Ramos (cell line): ENCODE data around the gene PLSCR3.
"Not testable (repeated sequence)": the region's sequence is repeated elsewhere in the genome, so short reads cannot be mapped to it uniquely, and the experiment has no call there.

Experiments used
- in situ Hi-C: fragments of 300-500 bp; cut with MboI; formaldehyde crosslinking; loops from one replicate; pipeline ENCODE4 v1.14.3; 2022; ENCODE audit warnings: low sequenced_read_pairs; ENCODE audit not compliant: unreplicated experiment

The PLSCR3 gene

DNA sequence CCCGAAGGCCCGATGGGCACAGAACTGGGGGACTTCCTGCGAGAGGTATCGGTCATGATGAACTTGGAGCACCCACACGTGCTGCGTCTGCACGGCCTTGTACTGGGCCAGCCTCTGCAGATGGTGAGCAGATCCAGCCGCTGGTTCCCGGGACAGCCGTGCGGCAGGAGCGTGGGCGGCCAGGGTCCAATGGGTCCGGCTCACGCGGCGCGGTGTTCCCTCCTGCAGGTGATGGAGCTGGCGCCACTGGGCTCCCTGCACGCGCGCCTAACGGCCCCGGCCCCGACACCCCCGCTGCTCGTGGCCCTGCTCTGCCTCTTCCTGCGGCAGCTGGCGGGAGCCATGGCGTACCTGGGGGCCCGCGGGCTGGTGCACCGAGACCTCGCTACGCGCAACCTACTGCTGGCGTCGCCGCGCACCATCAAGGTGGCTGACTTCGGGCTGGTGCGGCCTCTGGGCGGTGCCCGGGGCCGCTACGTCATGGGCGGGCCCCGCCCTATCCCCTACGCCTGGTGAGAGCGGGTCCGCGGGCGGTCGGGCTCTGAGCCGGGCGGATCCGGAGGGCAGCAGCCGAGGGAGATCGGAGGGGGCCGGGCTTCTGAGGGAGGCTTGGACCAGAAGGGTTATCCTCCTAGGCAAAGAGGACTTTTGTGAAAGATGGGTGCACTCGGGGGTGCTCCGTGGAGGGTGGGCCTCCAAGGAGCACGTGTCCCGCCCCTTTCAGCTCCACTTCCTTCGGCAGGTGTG, 10.4 kb downstream of the PLSCR3 start:
- in situ Hi-C loops: no loop called here

DNA sequence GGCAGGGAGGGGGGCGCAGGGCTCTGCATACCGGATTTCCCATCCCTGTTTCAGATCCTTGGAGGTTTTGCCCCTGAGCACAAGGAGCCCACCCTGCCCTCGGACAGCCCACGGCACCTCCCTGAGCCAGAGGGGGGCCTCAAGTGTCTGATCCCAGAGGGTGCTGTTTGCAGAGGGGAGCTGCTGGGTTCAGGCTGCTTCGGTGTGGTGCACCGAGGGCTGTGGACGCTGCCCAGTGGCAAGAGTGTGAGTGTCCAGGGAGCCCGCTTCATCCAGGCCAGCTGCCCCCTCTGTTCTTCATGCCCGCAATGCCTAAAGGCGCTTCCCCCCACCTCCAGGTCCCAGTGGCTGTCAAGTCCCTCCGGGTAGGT, 11.0 kb downstream of the PLSCR3 start:
- in situ Hi-C loops: no loop called here

DNA sequence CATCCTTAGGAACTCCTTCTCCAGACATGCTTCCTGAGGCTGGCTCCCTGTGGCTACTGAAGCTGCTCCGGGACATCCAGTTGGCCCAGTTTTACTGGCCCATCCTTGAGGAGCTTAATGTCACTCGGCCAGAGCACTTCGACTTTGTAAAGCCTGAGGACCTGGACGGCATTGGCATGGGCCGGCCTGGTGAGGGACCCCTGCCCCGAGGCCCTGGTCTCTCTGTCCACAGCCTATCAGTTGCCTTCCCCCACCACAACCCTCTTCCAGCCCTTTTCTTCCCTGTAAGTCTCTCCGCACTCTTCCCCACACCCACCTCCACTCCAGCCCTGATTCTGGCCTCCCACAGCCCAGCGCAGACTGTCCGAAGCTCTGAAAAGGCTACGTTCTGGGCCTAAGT, 11.4 kb downstream of the PLSCR3 start:
- in situ Hi-C loops: no loop called here

GRCh38 chr17:7380855-7381683, 13.3 kb downstream of the PLSCR3 start, which contains the start of gene TNK1:
Gene TNK1 (plus strand): TSS chr17:7381089. CDS start chr17:7382927, 1,838 bp downstream.
- in situ Hi-C loops: no loop called here

GRCh38 chr17:7380321-7380720, 14.0 kb downstream of the PLSCR3 start:
- in situ Hi-C loops: no loop called here

DNA sequence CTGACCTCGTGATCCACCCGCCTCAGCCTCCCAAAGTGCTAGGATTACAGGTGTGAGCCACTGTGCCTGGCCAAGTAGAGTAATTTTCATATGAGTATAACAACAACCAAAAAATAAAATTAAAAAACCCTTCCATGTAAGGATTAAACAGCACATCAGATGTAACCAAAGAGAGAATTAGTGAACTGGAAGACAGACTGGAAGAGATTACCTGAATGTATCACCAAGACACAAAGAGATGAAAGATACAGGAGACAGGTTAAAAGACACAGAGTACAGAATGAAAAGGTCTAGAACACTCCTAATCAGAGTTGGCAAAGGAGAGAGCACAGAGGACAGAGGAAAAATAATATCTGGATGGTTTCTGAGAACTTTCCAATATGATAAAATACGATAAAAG, 15.2 kb downstream of the PLSCR3 start:
- in situ Hi-C loops: no loop called here

- in situ Hi-C loops: no loop called here
Measured at GRCh38 chr17:7374353-7374752, 20.0 kb downstream of the PLSCR3 start.

DNA sequence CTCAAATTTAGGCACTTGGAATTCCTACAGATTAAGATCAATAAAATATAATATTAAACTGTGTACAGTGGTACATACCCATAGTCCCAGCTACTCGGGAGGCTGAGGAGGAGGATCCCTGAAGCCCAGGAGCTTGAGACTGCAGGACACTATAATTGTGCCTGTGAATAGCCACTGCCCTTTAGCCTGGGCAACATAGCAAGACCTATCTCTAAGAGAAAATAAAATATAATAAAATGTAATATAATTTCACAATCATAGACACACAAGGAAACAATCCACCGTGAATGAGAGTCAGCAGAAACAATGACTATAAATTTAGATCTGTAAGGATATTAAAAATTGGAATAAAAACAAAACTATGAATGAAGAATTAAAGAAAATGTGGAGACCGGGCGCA, 23.5 kb downstream of the PLSCR3 start:
- in situ Hi-C loops: no loop called here

DNA sequence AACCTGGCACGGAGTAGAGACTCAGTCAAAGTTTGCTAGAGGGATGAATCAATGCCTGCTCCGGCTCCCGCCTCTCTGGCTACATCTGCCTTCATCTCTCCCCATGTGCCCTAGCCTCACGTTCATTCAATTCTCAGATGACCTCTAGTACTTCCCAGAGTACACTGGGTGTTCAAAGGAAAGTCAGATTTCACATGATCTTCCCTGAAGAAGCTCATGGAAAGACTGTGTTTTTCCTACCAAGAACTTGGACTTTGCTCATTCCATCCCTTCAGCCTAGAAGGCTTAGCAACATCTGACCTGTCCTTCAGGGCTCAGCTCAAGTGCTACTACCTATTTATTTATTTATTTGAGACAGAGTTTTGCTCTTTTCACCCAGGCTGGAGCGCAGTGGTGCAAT, 24.5 kb downstream of the PLSCR3 start:
- in situ Hi-C loops: no loop called here

- in situ Hi-C loops: not testable (repeated sequence)
Measured at GRCh38 chr17:7368599-7368994, 25.7 kb downstream of the PLSCR3 start.

DNA sequence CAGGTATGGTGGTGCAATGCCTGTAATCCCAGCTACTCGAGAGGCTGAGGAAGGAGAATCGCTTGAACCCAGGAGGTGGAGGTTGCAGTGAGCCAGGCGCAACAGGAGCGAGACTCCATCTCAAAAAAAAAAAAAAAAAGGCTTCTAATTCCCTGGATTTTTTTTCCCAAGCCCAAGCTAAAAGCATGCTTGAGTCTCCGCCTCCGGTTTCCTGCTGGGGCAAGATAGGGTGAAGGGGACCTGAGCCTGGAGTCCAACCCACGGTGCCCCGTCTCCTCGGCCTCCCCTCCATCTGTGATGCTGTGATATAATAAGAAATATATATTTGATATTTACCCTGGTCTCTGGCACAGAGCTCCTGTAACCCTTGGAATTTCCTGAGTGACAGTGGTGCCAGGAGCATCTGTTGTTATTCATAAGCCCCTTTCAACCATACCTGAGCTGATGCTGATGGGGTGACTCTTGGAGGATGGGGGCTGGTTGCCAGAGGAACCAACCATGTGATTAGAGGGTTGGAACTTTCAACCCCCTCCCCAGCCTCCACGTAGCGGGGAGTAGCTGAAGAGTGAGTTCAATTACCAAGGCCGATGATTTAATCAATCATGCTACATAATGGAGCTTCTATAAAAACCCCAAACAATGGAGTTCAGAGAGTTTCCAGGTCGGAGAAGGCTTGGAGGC, 26.3 kb downstream of the PLSCR3 start:
- in situ Hi-C loops: no loop called here

DNA sequence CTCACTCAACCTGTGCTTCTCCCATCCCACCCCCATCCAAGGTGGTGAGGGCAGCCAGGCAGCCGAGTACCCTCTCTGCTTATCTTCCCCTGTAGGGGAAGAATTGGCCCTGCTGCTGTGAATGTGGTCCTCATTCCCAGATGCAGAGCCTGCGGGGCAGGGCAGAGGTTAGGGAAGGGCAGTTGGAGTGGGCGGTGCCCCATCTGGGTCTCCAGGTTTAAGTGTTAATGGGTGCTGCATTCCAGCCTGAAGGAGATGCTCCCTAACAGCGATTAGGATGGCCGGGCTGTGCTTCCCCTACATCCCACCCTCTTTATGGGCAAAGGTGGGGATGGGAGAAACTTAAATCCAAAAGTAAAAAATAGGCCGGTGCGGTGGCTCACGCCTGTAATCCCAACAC, 27.2 kb downstream of the PLSCR3 start:
- in situ Hi-C loops: no loop called here

DNA sequence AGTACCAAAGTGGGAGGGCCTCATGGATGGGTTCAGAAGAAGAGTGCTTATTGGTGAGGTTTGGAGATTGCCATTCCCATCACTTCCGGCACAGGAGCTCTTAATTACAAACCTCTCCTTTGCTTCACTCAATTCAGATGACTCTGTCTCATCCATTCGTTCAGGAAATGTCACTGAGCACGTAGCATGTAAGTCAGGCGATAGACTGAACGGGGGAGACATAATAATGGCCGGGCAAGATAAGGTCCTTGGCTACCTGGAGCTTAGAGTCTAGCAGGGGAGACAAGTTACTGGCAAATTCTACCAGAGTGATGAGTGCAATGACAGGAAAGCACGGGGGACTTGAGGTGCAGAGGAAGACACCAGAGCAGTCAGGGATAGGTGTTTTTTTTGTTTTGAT, 28.4 kb downstream of the PLSCR3 start:
- in situ Hi-C loops: not testable (repeated sequence)

GRCh38 chr17:7363311-7363710, 31.0 kb downstream of the PLSCR3 start:
- in situ Hi-C loops: no loop called here

DNA sequence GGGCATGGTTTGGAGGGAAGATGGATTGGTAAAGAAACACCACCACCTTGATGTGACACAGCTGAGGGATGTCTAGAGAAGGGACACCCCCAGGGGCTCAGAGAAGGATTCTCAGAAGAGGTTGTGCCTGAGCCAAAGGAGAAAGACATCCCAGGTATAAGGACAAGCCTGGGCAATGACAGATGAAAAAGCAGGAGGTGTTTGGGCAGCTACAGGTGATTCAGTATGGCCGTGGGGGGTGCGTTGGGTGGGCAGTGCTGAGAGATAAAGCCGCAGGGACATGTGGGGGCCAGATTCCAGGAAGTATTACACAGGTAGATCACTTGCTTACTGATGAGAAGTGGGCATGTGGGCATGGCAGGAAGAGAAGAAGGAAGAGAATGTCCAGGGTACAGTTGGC, 32.4 kb downstream of the PLSCR3 start:
- in situ Hi-C loops: no loop called here

GRCh38 chr17:7357381-7357780, 36.9 kb downstream of the PLSCR3 start:
- in situ Hi-C loops: no loop called here

DNA sequence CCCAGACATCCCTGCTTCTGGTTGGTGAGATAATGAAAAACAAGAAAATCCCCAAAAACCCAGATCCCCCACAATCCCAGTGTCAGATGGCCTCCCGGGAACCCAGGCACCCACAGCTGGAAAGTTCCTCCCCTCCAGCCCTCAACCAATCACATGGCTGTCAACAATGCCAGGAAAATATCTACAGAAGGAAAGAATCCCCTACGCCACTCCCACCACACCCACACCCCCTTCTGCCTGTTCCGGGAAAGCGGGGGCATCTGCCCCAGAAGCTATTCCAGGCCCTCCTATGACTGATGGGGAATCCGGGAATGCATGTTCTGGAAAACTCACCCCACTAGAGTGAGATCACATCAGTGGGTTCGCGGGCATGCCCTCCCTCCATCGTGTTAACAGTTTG, 37.6 kb downstream of the PLSCR3 start:
- in situ Hi-C loops: no loop called here

DNA sequence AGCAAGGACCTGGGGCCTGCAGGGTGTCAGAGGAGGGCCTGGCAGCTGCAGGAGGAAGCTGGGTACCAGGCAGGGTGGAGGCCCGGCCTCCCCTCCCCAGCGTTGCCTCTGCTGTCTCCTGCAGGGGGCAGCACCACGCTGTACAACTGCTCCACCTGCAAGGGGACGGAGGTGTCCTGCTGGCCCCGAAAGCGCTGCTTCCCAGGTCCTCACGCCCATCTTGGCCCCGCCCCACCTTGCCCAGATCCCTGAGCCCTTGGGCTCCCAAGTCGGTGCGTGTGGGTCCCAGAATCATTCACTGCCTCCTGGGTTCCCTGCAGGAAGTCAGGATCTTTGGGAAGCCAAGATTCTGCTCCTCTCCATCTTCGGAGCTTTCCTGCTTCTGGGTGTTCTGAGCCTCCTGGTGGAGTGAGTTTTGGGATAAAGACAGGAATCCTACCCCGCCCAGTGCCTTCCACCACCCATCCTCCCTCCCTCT, 38.2 kb downstream of the PLSCR3 start:
- in situ Hi-C loops: no loop called here

DNA sequence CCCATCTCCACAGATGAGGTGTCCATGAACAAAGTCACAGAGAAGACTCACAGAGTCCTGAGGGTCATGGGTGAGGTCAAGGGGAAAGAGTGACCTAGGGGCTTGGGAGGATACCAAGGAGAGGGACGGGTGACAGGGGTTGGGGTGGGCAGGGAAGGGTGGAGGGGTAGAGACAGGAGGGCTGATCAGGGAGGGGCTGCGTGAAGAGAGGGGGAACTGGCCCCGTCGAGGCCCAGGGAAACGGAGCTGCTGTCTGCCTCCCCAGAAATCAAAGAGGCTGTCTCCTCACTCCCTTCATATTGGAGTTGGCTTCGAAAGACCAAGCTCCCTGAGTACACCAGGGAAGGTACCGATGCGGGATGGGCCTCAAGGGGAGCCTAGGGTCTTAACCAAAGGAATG, 38.8 kb downstream of the PLSCR3 start:
- in situ Hi-C loops: no loop called here

DNA sequence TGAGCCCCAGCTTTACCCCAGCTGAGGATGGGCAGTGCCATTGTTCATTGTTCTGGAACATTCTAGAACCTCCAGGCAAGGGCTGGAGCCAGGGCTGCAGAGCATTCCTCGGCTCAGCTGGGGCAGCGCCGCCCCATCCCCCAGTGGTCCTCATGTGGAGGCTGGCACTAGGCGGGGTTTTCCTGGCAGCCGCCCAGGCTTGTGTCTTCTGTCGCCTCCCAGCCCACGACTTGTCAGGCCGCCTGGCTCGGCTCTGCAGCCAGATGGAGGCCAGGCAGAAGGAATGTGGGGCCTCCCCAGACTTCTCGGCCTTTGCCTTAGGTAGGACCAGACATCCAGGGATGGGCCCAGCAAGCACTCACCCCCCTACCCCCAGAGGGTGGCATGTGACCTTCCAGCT, 39.3 kb downstream of the PLSCR3 start, which contains the start of gene TMEM95:
Gene TMEM95, plus strand, starts transcription at position 104 of the 400 bp plus-strand sequence. Its CDS starts 49 bp downstream, at position 153.
- in situ Hi-C loops: no loop called here
